Prostate gland (tissue), 2 donors: ENCODE results near the gene DEFB129. TPM values are rescaled to one million over a fixed set of nuclear protein-coding genes. Genes with fewer than 3 reads are reported as not detected.

Source experiments
- DNase-seq: peaks from one replicate; pipeline ENCODE4 v3.0.0-alpha.2; 2019; ENCODE audit warnings: low spot score
- H3K27ac ChIP-seq, 2 donors: fragments of 200-600 bp; sonication (generic); 2 replicates each; pipeline ENCODE4 v1.5.1; 2017 to 2019
- H3K27me3 ChIP-seq: fragments of 200-600 bp; sonication (generic); replicated peaks from 2 replicates; pipeline ENCODE4 v1.5.1; 2019; ENCODE audit not compliant: insufficient read depth
- H3K36me3 ChIP-seq, 2 donors: fragments of 200-600 bp; sonication (generic); 1 replicate in 1 of 2; 2 replicates in 1 of 2; pipeline versions ENCODE4 v1.5.1 to v1.8.1; 2017 to 2019
- H3K4me1 ChIP-seq: fragments of 200-600 bp; sonication (generic); replicated peaks from 2 replicates; pipeline ENCODE4 v1.5.1; 2019
- H3K4me3 ChIP-seq, 2 donors: fragments of 200-600 bp; sonication (generic); 2 replicates each; pipeline ENCODE4 v1.5.1; 2017 to 2019
- H3K9me3 ChIP-seq: fragments of 200-600 bp; sonication (generic); 2 replicates; pipeline ENCODE4 v1.5.1; 2017
- CTCF ChIP-seq, 4 experiments: fragments of 200-600 bp in 2 of 4; fragments of 450-650 bp in 2 of 4; sonication (generic) in 2 of 4; IDR thresholded peaks; 1 replicate in 3 of 4; 2 replicates in 1 of 4; pipeline ENCODE4 v1.5.1; 2016 to 2019; ENCODE audit warnings: antibody characterized with exemption in 4 of 4, mild to moderate bottlenecking in 2 of 4, moderate library complexity in 2 of 4
- POLR2A ChIP-seq: fragments of 450-650 bp; IDR thresholded peaks from one replicate; pipeline ENCODE4 v1.6.1; 2016; ENCODE audit warnings: antibody characterized with exemption, mild to moderate bottlenecking
- POLR2AphosphoS5 ChIP-seq: sonication (generic); formaldehyde crosslinking; IDR thresholded peaks from one replicate; pipeline ENCODE4 v1.6.1; 2017; ENCODE audit warnings: antibody characterized with exemption
- WGBS: methylation state at CpG from one replicate; pipeline ENCODE4 v1.1.5; 2018; 5-methylcytosine and 5-hydroxymethylcytosine counted together
- intact Hi-C: fragments of 100-400 bp; cut with DNase I; formaldehyde crosslinking; loops from one replicate; pipeline ENCODE4 v1.14.2; 2022
- total RNA-seq, 2 donors: library from RNA; depleted of rRNA; stranded (reverse); fragments of >200 nt; gene quantifications; one replicate each; pipeline ENCODE4 v1.1.0, GENCODE V29; 2016

DEFB129 gene
- not detected for total RNA-seq

GRCh38 chr20:226958-227357 is at the start of gene DEFB129:
Gene DEFB129 (plus strand): TSS chr20:227258. CDS start chr20:227289, 31 bp downstream.
- 59% methylated on average over 3 of the region's 3 CpGs for WGBS
- H3K36me3 ChIP-seq, result no peaks in the 10 kb centered on the region
- H3K27me3 ChIP-seq, result no peaks in the 10 kb centered on the region
- no peaks in the 10 kb centered on the region for H3K4me1 ChIP-seq
- DNase-seq, result no peak
- intact Hi-C loops, result no loop called here
- no peak within 1 kb of the TSS for H3K27ac ChIP-seq
- H3K9me3 ChIP-seq, result no peaks in the 10 kb centered on the region
- TF ChIP-seq CTCF (IDR thresholded peaks at IDR 0.05), result no peak
- no peak for TF ChIP-seq POLR2A
- TF ChIP-seq POLR2AphosphoS5, result no peak
- no peak within 1 kb of the TSS for H3K4me3 ChIP-seq

- 74% methylated on average over 2 of the region's 2 CpGs for WGBS
- intact Hi-C loops, result no loop called here
- H3K9me3 ChIP-seq, result no peaks in the 10 kb centered on the region
- DNase-seq, result no peak
- no peaks in the 10 kb centered on the region for H3K4me1 ChIP-seq
- H3K4me3 ChIP-seq, result no peak overlapping the region
- no peaks in the 10 kb centered on the region for H3K27me3 ChIP-seq
- no peak overlapping the region for H3K27ac ChIP-seq
- no peaks in the 10 kb centered on the region for H3K36me3 ChIP-seq
- TF ChIP-seq POLR2AphosphoS5 (no peak), CTCF (IDR thresholded peaks at IDR 0.05) (no peak), POLR2A (no peak)
Measured at GRCh38 chr20:184288-184687, 42.8 kb upstream of the DEFB129 start.

GRCh38 chr20:187733-188132 is 39.3 kb upstream of the DEFB129 start:
- no peak for DNase-seq
- H3K27ac ChIP-seq, result no peak overlapping the region
- intact Hi-C loops, result no loop called here
- no peaks in the 10 kb centered on the region for H3K4me1 ChIP-seq
- H3K36me3 ChIP-seq, result no peaks in the 10 kb centered on the region
- H3K4me3 ChIP-seq, result no peak overlapping the region
- H3K9me3 ChIP-seq, result no peaks in the 10 kb centered on the region
- H3K27me3 ChIP-seq, result no peaks in the 10 kb centered on the region
- WGBS, result 80% methylated on average over 2 of the region's 2 CpGs
- TF ChIP-seq CTCF (IDR thresholded peaks at IDR 0.05) (no peak), POLR2A (no peak), POLR2AphosphoS5 (no peak)

GRCh38 chr20:189611-190010 is 37.4 kb upstream of the DEFB129 start, which contains the start of gene DEFB128:
Gene DEFB128 (minus strand): TSS chr20:189711. CDS start chr20:189623, 88 bp downstream.
- no peak within 1 kb of the TSS for H3K4me3 ChIP-seq
- no peak within 1 kb of the TSS for H3K27ac ChIP-seq
- intact Hi-C loops, result no loop called here
- H3K9me3 ChIP-seq, result no peaks in the 10 kb centered on the region
- no peak for TF ChIP-seq POLR2AphosphoS5
- no peak for TF ChIP-seq CTCF (IDR thresholded peaks at IDR 0.05)
- TF ChIP-seq POLR2A, result no peak
- H3K27me3 ChIP-seq, result no peaks in the 10 kb centered on the region
- WGBS, result 67% methylated on average over 7 of the region's 7 CpGs
- H3K4me1 ChIP-seq, result no peaks in the 10 kb centered on the region
- H3K36me3 ChIP-seq, result no peaks in the 10 kb centered on the region
- DNase-seq, result no peak

- TF ChIP-seq POLR2A, result no peak
- TF ChIP-seq POLR2AphosphoS5, result no peak
- TF ChIP-seq CTCF (IDR thresholded peaks at IDR 0.05), result no peak
- intact Hi-C loops, result no loop called here
- no peaks in the 10 kb centered on the region for H3K4me1 ChIP-seq
- no peak overlapping the region for H3K4me3 ChIP-seq
- no peak for DNase-seq
- H3K36me3 ChIP-seq, result no peaks in the 10 kb centered on the region
- H3K9me3 ChIP-seq, result no peaks in the 10 kb centered on the region
- no peak overlapping the region for H3K27ac ChIP-seq
- no peaks in the 10 kb centered on the region for H3K27me3 ChIP-seq
- WGBS, result 72% methylated on average over 1 of the region's 1 CpG
Measured at GRCh38 chr20:198225-198624, 28.8 kb upstream of the DEFB129 start.
